ENCODE measurements around the gene DAB2IP.

Gene DAB2IP

GRCh38 chr9:121776739-121777637 lies 125.6 kb downstream of the DAB2IP start:
- H3K4me3 ChIP-seq (ENCODE audit: low read length in 2 of 2) = no peak overlapping the region
- H3K23ac ChIP-seq (ENCODE audit: low read depth, low read length, poor library complexity) = no peak overlapping the region
- no peaks in the 10 kb centered on the region for H3K27me3 ChIP-seq (ENCODE audit: control insufficient read depth in 3 of 3, insufficient read depth in 3 of 3, low read depth in 1 of 3, low read length in 3 of 3)
- no peak overlapping the region for H3K4ac ChIP-seq (ENCODE audit: low read length)
- no peak overlapping the region for H2AFZ ChIP-seq (ENCODE audit: low read length)
- H3K79me1 ChIP-seq (ENCODE audit: low read depth, low read length) = peaks cover 7% of the 10 kb centered on the region
- no peak overlapping the region for H3K14ac ChIP-seq (ENCODE audit: low read length)
- H2BK120ac ChIP-seq (ENCODE audit: low read depth, low read length) = no peak overlapping the region
- H4K8ac ChIP-seq (ENCODE audit: low read depth, low read length) = no peak overlapping the region
- peaks cover 0 to 17% of the 10 kb centered on the region in 2 donors for H3K9me3 ChIP-seq (replicated peaks in 1 of 2; ENCODE audit: control insufficient read depth in 2 of 2, insufficient read depth in 1 of 2, low read depth in 1 of 2, low read length in 2 of 2)
- no peak overlapping the region for H3K4me2 ChIP-seq (ENCODE audit: insufficient read depth, low read length, poor library complexity, severe bottlenecking)
- H3K36me3 ChIP-seq (replicated peaks in 1 of 2; ENCODE audit: control insufficient read depth in 2 of 2, insufficient read depth in 2 of 2, low read length in 2 of 2) = peaks cover 48 to 87% of the 10 kb centered on the region in 2 donors
- H2BK15ac ChIP-seq (ENCODE audit: low read length) = no peak overlapping the region
- no peak overlapping the region for H3K18ac ChIP-seq (ENCODE audit: low read length)
- WGBS, 2 donors (ENCODE audit: extremely low coverage in 2 of 2, insufficient read length in 2 of 2, insufficient replicate concordance in 1 of 2) = no CpG with 5 or more reads among the region's 8 CpGs
- peaks cover 2 to 18% of the 10 kb centered on the region in 2 donors for H3K4me1 ChIP-seq (ENCODE audit: control insufficient read depth in 2 of 2, insufficient read depth in 1 of 2, low read depth in 1 of 2, low read length in 2 of 2)
- H4K91ac ChIP-seq (ENCODE audit: low read depth, low read length, poor library complexity) = no peak overlapping the region
- no peak for DNase-seq (ENCODE audit: low spot score)
- H3K9ac ChIP-seq (ENCODE audit: low read depth, low read length, poor library complexity) = no peak overlapping the region
- no peak overlapping the region for H3K27ac ChIP-seq (replicated peaks; ENCODE audit: low read length)
- H2BK12ac ChIP-seq (ENCODE audit: low read length) = no peak overlapping the region
- no peak overlapping the region for H2BK5ac ChIP-seq (ENCODE audit: low read length)
- no peak overlapping the region for H2AK5ac ChIP-seq (ENCODE audit: low read depth, low read length)

DNA sequence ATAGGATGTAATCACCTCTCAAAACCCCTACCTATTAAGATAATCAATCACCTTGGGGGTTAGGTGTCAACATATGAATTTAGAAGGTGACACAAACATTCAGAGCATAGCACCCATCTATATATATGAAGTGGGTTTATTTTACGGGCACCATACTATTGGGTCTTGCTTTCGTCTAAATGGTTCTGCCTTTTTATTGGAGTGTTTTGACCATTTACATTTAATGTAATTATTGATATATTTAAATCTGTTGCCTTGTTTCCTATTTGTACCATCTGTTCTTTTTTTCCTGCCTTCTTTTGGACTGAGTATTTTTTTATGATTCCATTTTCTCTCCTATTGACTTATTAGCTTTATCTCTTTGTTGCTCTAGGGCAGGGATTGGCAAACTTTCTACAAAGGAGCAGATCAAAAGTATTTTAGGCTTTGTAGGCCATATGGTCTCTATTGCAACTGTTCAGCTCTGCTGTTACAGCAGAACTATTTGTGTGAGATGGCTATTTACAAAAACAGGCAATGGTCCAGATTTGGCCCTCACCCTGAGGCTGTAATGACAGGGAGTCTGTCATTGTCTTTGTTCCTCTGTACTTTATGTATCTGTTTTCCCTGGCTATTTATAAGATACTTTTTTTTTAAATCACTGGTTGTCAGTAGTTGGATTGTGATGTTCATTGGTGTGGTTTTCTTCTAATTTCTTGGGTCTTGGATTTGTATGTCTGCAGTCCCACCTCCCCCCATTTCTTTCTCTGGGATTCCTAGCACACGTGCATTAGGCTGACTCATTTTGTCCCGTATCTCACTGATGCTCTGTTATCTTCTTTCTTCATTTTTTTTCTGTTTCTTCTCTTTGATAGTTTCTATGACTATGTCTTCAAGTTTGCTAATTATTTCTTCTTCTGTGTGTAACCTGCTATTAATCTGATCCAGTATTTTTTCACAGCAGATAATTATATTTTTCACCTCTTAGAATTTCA lies 127.1 kb downstream of the DAB2IP start:
- H4K8ac ChIP-seq (ENCODE audit: low read depth, low read length) = no peak overlapping the region
- no peak overlapping the region for H4K91ac ChIP-seq (ENCODE audit: low read depth, low read length, poor library complexity)
- H3K9ac ChIP-seq (ENCODE audit: low read depth, low read length, poor library complexity) = no peak overlapping the region
- no peak overlapping the region for H3K4me2 ChIP-seq (ENCODE audit: insufficient read depth, low read length, poor library complexity, severe bottlenecking)
- H3K4me3 ChIP-seq (ENCODE audit: low read length in 2 of 2) = no peak overlapping the region
- H3K23ac ChIP-seq (ENCODE audit: low read depth, low read length, poor library complexity) = no peak overlapping the region
- no peak overlapping the region for H2AK5ac ChIP-seq (ENCODE audit: low read depth, low read length)
- no peak overlapping the region for H2BK15ac ChIP-seq (ENCODE audit: low read length)
- no peak overlapping the region for H3K18ac ChIP-seq (ENCODE audit: low read length)
- peaks cover 46 to 88% of the 10 kb centered on the region in 2 donors for H3K36me3 ChIP-seq (replicated peaks in 1 of 2; ENCODE audit: control insufficient read depth in 2 of 2, insufficient read depth in 2 of 2, low read length in 2 of 2)
- no peak overlapping the region for H3K14ac ChIP-seq (ENCODE audit: low read length)
- H3K4me1 ChIP-seq (ENCODE audit: control insufficient read depth in 2 of 2, insufficient read depth in 1 of 2, low read depth in 1 of 2, low read length in 2 of 2) = peaks cover 8 to 23% of the 10 kb centered on the region in 2 donors
- H3K4ac ChIP-seq (ENCODE audit: low read length) = no peak overlapping the region
- H2BK12ac ChIP-seq (ENCODE audit: low read length) = no peak overlapping the region
- no peak overlapping the region for H2BK120ac ChIP-seq (ENCODE audit: low read depth, low read length)
- WGBS, 2 donors (ENCODE audit: extremely low coverage in 2 of 2, insufficient read length in 2 of 2, insufficient replicate concordance in 1 of 2) = no CpG with 5 or more reads among the region's 4 CpGs
- DNase-seq (ENCODE audit: low spot score) = no peak
- no peak overlapping the region for H2BK5ac ChIP-seq (ENCODE audit: low read length)
- H3K27ac ChIP-seq (replicated peaks; ENCODE audit: low read length) = peak overlapping the region; percentile 41
- peaks cover 9% of the 10 kb centered on the region for H3K79me1 ChIP-seq (ENCODE audit: low read depth, low read length)
- H3K9me3 ChIP-seq (replicated peaks in 1 of 2; ENCODE audit: control insufficient read depth in 2 of 2, insufficient read depth in 1 of 2, low read depth in 1 of 2, low read length in 2 of 2) = peaks cover 0 to 17% of the 10 kb centered on the region in 2 donors
- H3K27me3 ChIP-seq (ENCODE audit: control insufficient read depth in 3 of 3, insufficient read depth in 3 of 3, low read depth in 1 of 3, low read length in 3 of 3) = no peaks in the 10 kb centered on the region
- no peak overlapping the region for H2AFZ ChIP-seq (ENCODE audit: low read length)

DNA sequence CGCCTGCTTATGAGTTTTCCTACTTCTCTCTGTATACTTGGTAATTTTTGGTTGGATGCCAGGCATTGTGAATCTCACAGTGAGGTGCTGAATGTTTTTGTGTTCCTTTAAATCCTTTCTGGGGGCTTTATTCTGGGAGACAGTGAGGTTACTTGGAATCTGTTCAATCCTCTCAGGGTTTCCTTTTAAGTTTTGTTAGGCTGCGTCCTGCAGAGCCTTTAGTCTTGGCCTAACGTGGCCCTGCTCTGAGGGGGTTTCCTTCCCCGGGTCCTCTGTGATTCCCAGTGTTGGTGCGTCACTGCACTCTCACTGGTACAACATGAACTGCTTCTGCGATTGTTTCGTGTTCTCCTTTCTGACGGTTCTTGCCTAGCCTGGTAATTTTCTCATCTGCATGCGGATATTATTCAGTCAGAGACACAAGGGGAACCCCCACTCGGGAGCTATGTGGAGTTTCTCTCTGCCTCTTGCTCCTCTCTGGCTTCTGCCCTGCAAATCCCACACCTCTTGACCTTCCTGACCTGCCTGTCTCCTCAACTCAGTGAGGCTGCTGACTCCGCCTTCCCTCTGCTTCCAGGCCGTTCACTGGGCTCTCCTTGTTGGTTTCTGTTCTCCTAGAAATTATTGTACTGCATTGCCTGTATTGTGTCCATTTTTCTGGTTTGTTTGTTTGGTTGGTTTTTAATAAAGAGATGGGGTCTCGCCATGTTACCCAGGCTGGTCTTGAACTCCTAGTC lies 128.1 kb downstream of the DAB2IP start:
- Histone ChIP-seq H3K14ac (ENCODE audit: low read length) (no peak overlapping the region), H4K91ac (ENCODE audit: low read depth, low read length, poor library complexity) (no peak overlapping the region), H3K4me1 (ENCODE audit: control insufficient read depth in 2 of 2, insufficient read depth in 1 of 2, low read depth in 1 of 2, low read length in 2 of 2) (peaks cover 18 to 32% of the 10 kb centered on the region in 2 donors), H3K27ac (replicated peaks; ENCODE audit: low read length) (peak overlapping the region; percentile 81), H2AK5ac (ENCODE audit: low read depth, low read length) (no peak overlapping the region), H2BK12ac (ENCODE audit: low read length) (no peak overlapping the region), H3K9me3 (replicated peaks in 1 of 2; ENCODE audit: control insufficient read depth in 2 of 2, insufficient read depth in 1 of 2, low read depth in 1 of 2, low read length in 2 of 2) (peaks cover 0 to 17% of the 10 kb centered on the region in 2 donors), H2BK15ac (ENCODE audit: low read length) (no peak overlapping the region), H3K9ac (ENCODE audit: low read depth, low read length, poor library complexity) (no peak overlapping the region), H3K4me2 (ENCODE audit: insufficient read depth, low read length, poor library complexity, severe bottlenecking) (no peak overlapping the region), H3K18ac (ENCODE audit: low read length) (no peak overlapping the region), H3K23ac (ENCODE audit: low read depth, low read length, poor library complexity) (no peak overlapping the region), H2BK5ac (ENCODE audit: low read length) (no peak overlapping the region), H3K36me3 (replicated peaks in 1 of 2; ENCODE audit: control insufficient read depth in 2 of 2, insufficient read depth in 2 of 2, low read length in 2 of 2) (peaks cover 36 to 87% of the 10 kb centered on the region in 2 donors), H3K4ac (ENCODE audit: low read length) (no peak overlapping the region), H3K27me3 (ENCODE audit: control insufficient read depth in 3 of 3, insufficient read depth in 3 of 3, low read depth in 1 of 3, low read length in 3 of 3) (no peaks in the 10 kb centered on the region), H2BK120ac (ENCODE audit: low read depth, low read length) (no peak overlapping the region), H4K8ac (ENCODE audit: low read depth, low read length) (no peak overlapping the region), H3K79me1 (ENCODE audit: low read depth, low read length) (peaks cover 6% of the 10 kb centered on the region), H2AFZ (ENCODE audit: low read length) (no peak overlapping the region), H3K4me3 (ENCODE audit: low read length in 2 of 2) (no peak overlapping the region)
- DNase-seq (ENCODE audit: low spot score) = peak; percentile 17
- no CpG with 5 or more reads among the region's 13 CpGs for WGBS, 2 donors (ENCODE audit: extremely low coverage in 2 of 2, insufficient read length in 2 of 2, insufficient replicate concordance in 1 of 2)
